ENCODE measurements around the gene AQP12B. TPM values are rescaled to one million over a fixed set of nuclear protein-coding genes. Genes with fewer than 3 reads are reported as not detected.

AQP12B gene
- total RNA-seq, 1 donor from 2014 or later, result not detected

- Mint-ChIP-seq H3K36me3 (ENCODE audit: insufficient read depth) (peaks cover 4% of the 10 kb centered on the region), H3K9me3 (ENCODE audit: low read depth) (no peaks in the 10 kb centered on the region), H3K4me1 (ENCODE audit: low read depth) (no peaks in the 10 kb centered on the region), H3K27ac (no peak overlapping the region), H3K27me3 (no peaks in the 10 kb centered on the region), H3K4me3 (ENCODE audit: low read depth) (no peak overlapping the region)
- no peak for TF ChIP-seq CTCF (IDR thresholded peaks at IDR 0.05; ENCODE audit: unreplicated experiment)
- DNase-seq (ENCODE audit: low spot score, unreplicated experiment), result no peak
Measured at GRCh38 chr2:240725266-240725665, 42.6 kb upstream of the AQP12B start.

GRCh38 chr2:240724431-240724830, 41.7 kb upstream of the AQP12B start:
- Mint-ChIP-seq H3K27me3 (no peaks in the 10 kb centered on the region), H3K9me3 (ENCODE audit: low read depth) (no peaks in the 10 kb centered on the region), H3K4me3 (ENCODE audit: low read depth) (no peak overlapping the region), H3K36me3 (ENCODE audit: insufficient read depth) (peaks cover 4% of the 10 kb centered on the region), H3K27ac (no peak overlapping the region), H3K4me1 (ENCODE audit: low read depth) (no peaks in the 10 kb centered on the region)
- DNase-seq (ENCODE audit: low spot score, unreplicated experiment), result no peak
- no peak for TF ChIP-seq CTCF (IDR thresholded peaks at IDR 0.05; ENCODE audit: unreplicated experiment)

- peaks cover 3% of the 10 kb centered on the region for H3K36me3 Mint-ChIP-seq (ENCODE audit: insufficient read depth)
- no peak for DNase-seq (ENCODE audit: low spot score, unreplicated experiment)
- no peaks in the 10 kb centered on the region for H3K27me3 Mint-ChIP-seq
- H3K4me3 Mint-ChIP-seq (ENCODE audit: low read depth), result no peak overlapping the region
- H3K4me1 Mint-ChIP-seq (ENCODE audit: low read depth), result no peaks in the 10 kb centered on the region
- H3K9me3 Mint-ChIP-seq (ENCODE audit: low read depth), result no peaks in the 10 kb centered on the region
- TF ChIP-seq CTCF (IDR thresholded peaks at IDR 0.05; ENCODE audit: unreplicated experiment), result no peak
- peak overlapping the region; percentile 33 for H3K27ac Mint-ChIP-seq
Measured at GRCh38 chr2:240723851-240724250, 41.2 kb upstream of the AQP12B start.

GRCh38 chr2:240722796-240723735, 40.4 kb upstream of the AQP12B start:
- Mint-ChIP-seq H3K4me3 (ENCODE audit: low read depth) (no peak overlapping the region), H3K27me3 (no peaks in the 10 kb centered on the region), H3K36me3 (ENCODE audit: insufficient read depth) (peaks cover 3% of the 10 kb centered on the region), H3K27ac (no peak overlapping the region), H3K9me3 (ENCODE audit: low read depth) (no peaks in the 10 kb centered on the region), H3K4me1 (ENCODE audit: low read depth) (no peaks in the 10 kb centered on the region)
- no peak for DNase-seq (ENCODE audit: low spot score, unreplicated experiment)
- no peak for TF ChIP-seq CTCF (IDR thresholded peaks at IDR 0.05; ENCODE audit: unreplicated experiment)

- no peaks in the 10 kb centered on the region for H3K27me3 Mint-ChIP-seq
- no peak overlapping the region for H3K4me3 Mint-ChIP-seq (ENCODE audit: low read depth)
- no peak for DNase-seq (ENCODE audit: low spot score, unreplicated experiment)
- H3K27ac Mint-ChIP-seq, result no peak overlapping the region
- H3K36me3 Mint-ChIP-seq (ENCODE audit: insufficient read depth), result peaks cover 3% of the 10 kb centered on the region
- no peaks in the 10 kb centered on the region for H3K9me3 Mint-ChIP-seq (ENCODE audit: low read depth)
- no peaks in the 10 kb centered on the region for H3K4me1 Mint-ChIP-seq (ENCODE audit: low read depth)
- no peak for TF ChIP-seq CTCF (IDR thresholded peaks at IDR 0.05; ENCODE audit: unreplicated experiment)
Measured at GRCh38 chr2:240722376-240722775, 39.7 kb upstream of the AQP12B start.

All from progenitor cell of endocrine pancreas (in vitro differentiated cells).